GM19043 (cell line): Measurements from ENCODE around the gene COLEC12.

ENCODE experiments used
- ATAC-seq: cut with Tn5 transposase; IDR thresholded peaks from one replicate; pipeline ENCODE4 v1.9.1; 2021; ENCODE audit warnings: low read depth; ENCODE audit not compliant: unreplicated experiment

COLEC12 gene

DNA sequence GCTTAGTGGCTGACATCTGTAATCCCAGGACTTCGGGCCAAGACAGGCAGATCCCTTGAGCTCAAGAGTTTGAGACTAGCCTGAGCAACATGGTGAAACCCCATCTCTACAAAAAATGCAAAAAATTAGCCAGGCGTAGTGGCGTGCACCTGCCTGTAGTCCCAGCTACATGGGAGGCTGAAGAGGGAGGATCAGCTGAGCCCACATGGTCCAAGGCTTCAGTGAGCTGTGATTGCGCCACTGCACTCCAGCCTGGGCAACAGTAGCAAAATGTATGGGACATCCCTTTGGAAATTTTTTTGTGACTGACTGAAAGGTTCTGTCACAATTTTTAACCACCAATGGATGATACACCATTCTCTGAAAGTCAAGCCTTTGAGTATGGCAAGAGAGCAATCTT is 6.3 kb upstream of the COLEC12 start:
- ATAC-seq = no peak

DNA sequence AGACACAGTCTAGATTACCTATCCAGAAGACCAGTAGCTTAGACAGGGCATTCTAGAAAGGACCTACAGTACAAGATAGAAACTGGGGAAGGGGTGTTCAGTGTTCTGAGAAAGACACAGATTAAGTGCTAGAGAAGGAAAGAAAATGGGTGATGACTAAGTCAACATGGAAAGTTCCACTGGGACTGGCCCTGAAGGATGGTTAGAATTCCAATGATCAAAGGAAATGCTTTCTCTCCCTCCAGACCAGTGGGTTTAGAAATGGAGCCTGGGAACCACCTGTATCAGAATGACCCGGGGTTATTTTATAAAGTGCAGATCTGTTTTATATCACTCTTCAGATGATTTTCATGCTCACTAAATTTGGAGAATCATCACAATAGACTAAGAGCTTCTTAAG is 5.8 kb upstream of the COLEC12 start:
- no peak for ATAC-seq

GRCh38 chr18:505483-506122 is 5.1 kb upstream of the COLEC12 start:
- peak; percentile 97 for ATAC-seq

DNA sequence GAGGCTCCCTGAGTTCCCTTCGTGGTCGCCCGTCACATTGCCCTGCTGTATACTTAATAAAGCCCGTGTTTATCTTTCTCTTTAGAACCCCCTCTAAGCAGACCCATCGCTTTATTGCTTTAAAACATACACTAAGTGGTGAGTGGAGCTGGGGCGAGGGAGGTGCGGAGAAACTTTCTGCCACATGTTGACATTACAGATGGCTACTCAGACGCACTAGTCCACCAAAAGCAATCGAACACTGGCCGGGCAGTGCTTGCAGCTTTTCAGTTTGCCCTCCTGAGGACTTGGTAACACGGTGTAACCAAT is 859 bp upstream of the COLEC12 start:
- ATAC-seq = no peak

DNA sequence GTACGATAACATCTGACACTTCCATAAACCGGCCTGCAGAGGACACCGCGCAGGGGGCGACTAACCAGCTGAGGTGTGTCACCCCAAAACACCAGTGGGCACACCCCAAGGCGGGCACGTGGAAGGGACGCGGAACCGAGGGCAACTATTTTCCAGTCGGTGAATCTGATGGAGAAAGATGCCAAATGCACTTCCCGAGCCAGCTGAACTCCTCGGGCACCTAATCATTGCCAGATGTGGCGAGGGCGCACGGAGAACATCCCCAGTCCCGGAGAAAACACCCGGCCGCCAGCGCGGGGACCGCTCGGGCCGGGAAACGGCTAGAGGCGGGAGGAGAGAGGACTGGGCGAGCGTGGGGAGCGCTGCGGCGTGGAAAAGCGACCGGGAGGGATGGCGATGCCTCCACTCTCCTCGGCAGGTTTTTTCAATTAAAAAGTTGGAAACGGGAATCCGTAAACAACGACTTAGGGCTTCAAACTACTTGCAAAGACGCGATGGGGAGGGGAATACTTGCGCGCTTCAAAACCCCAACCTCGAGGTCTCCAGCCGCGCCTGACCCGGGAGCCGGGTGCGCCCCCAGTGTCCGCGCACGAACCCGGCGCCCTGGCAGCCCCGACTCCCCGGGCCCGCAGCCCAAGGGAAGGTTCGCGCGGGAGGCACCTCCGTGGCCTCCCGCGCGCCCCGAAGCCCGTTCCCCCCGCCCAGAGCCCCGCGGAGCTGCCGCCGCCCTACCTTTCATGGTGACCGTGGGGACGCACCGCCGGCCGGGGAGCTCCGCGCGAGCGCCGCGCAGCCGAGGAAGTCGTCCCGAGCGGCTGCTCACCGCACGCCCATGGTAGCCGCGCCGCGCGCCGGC is 497 bp downstream of the COLEC12 start:
- ATAC-seq = no peak

- ATAC-seq = no peak
Observed at GRCh38 chr18:498931-499775, 1.3 kb downstream of the COLEC12 start.

- ATAC-seq = no peak
Observed at GRCh38 chr18:497688-498087, 2.8 kb downstream of the COLEC12 start.

DNA sequence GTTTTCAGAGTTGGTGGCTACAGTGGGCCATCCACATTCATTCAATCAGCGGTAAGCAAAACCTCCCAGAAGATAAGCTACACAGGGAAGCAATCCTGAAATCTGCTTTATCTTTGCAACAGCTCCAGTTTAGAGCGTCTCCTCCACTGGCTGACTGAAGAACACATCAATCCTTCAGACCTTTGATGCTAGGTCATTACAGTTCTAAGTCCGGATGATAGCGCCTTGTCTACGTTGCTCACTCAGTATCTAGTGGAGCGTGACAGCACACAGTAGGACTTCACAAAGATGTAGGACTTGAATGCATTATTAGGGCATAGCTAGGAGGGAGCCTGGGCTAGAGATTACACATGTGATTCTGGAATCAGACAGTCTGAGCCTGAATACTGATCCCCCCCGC is 5.0 kb downstream of the COLEC12 start:
- no peak for ATAC-seq

- ATAC-seq = no peak
Observed at GRCh38 chr18:495017-495416, 5.5 kb downstream of the COLEC12 start.

DNA sequence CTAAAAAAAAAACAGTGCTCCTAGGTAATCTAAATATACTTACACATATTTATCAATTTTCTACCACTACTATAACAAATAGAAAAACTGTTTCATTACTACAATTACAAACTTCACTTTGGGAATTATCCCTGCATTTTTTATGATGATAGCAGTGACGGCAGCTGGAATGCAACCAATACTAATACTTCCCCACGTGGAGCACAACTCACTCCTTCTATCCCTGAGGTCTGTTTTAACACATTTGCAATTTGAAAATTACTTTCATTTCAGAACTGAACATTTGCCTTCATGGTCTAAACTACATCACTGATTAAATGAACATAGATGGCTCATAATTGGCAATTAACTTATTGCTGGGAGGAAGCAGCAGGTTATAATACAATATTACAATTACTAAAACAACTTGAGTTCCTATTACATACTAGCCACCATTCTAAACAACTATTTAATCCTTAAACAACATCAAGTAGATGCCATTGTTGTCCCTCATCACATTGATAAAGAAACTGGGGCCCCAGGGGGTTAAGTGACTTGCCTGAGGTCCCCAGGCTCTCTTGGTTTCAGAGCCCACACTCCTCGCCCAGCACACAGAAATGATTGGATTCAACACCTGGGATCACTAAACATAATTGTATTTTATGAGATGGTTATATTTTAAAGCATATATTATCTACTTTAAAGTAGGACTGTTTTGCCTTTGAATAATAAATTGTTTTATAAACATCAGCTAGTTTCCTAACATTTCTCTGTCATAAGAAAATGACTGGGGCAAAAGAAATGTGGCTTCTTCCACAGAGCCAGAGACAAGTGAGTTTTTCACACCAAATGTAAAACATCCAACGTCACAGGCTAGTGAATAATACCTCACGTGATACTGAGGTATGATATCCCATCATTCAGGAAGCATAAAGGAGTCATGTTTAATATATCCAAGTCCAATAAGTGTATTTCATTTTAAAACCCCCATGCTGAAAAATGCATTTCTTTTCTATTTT is 6.2 kb downstream of the COLEC12 start:
- ATAC-seq = no peak

DNA sequence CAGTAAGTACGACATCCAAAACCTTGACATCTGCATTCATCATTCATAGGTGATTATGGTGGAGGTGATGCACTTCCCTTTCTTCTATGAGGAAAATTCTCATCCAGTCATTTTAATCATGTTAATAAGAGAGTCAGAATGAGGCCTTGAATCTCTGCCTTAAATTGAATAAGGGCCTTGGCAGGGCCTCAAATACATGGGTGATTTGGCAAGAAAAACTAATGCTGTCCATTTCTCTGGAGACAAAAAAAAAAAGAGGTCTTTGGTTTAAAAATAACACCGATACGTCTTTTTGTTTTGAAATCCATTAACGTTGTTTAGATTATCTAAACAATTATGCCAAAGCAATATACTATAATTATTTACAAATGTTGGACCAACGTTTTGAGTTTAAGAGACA is 8.1 kb downstream of the COLEC12 start:
- no peak for ATAC-seq

GRCh38 chr18:490624-491023 is 9.9 kb downstream of the COLEC12 start:
- ATAC-seq = no peak

GRCh38 chr18:490024-490366 is 10.5 kb downstream of the COLEC12 start:
- no peak for ATAC-seq

DNA sequence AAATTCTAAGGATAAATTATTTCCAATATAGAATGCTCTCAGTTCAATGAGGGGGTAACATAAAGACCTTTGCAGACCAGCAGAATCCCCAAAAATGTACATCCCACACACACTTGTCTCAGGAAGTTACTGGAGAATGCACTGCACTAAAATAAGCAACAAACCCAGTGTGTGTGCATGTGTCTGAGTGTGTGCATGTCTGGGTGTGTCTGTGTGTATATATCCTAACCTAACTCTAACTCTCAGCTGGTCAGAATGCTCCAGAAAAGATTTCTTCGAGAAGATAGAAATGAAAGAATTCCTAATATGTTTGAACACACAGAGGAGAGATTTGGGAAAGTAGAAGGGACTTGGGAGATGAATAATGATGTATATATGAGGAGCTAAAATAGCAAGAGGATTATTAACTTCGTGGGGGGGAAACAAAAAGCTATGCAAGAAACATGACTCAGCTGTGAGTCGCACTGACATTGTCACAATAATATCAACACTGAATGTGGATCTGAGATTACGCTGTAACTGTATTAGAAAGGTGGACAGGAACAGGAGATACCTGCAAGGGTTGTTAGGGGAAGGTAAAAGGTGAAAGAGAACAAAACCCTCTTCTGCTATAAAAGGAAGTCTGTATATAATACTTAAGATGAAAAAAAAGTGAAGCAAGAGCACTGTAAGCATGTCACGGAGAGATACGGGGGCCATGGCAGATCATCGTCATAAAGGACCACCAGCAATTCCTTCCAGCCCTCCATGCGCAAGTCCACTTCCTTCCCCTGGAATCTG is 11.1 kb downstream of the COLEC12 start:
- ATAC-seq = no peak

DNA sequence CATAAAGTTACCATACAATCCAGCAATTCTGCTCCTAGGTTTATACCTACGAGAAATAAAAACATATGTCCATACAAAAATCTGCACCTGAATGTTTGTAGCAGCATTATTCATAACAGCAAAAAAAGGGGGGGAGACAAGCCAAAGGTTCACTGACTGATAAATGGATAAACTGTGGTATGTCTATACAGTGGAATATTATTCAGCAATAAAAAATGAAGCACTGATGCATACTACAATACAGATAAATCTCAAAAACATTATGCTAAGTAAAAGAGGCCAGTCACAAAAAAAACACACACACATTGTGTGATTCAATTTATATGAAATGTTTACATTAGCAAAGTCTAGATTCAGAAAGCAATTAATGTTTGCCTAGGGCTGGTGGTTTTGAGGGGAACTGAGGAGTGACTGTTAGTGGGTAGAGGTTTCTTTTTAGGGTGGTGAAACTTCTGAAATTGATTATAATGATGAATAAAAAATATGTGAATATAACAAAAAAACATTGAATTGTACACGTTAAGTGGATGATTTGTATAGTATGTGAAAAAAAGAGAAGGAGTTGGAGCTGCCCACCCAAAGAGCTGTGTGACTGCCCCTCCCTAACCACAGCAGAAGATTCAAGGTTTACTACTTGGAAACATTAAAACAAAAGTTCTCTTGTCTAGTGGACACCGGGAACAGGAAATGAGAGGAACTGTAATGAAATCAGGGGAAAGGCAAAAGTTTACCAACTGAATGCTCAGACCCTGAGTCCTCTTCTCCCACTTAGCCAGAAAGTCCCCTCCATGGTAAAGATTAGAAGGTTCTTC is 13.4 kb downstream of the COLEC12 start:
- no peak for ATAC-seq

DNA sequence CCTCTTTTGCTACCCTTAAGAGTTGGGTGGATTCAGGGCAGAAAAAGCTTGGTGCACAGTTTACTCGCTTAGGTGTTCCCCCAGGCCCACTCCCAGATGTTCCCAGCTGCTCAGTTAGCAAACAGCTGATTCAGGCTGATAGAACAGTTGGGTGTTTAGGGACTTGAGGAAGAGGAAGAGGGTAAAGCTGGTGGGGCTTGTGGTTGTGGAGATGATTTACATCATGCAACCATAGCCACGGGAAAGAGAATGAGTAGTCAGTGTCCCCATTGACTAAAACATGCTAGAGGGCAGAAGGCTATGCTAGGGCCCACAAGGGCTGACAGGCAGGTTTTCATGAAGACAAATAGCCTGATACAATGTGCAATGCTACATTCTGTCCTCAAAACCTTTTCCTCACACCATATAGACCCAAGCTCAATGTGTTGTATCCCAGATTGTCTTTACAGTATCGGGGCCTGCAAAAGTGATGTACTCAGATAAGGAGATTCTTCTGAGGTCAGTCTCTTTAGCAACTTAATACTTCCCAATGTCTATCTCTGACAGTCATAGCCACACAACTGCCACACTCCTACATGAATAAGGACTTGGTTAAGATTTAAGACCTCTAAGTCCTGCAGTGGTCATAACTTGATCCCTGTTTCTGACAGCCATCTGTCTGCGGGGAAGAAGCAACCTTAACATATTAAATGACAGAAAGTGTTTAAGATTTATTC is 15.6 kb downstream of the COLEC12 start:
- peak; percentile 82 for ATAC-seq

DNA sequence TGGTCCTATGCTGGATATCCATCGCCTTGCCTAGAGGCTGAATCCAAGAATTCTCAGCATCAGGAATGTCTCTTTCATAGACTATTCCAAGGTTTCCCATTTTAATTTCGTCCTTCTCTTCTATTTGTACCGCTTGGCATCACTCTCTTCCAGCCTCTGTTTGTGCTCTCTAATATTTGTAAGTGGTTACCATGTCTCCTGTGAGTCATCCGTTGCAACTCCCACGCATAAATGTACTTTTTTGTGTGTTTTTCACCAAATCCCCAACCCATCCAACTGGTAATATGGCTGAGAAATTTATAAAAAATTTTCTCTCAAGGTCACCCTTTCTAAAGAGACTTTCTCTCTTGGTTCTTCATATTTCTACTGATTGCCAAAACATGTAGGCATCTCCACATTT is 21.8 kb downstream of the COLEC12 start:
- no peak for ATAC-seq

GRCh38 chr18:477565-477964 is 22.9 kb downstream of the COLEC12 start:
- ATAC-seq = no peak
